K562 (cell line): ENCODE measurements around the gene MOB3B. TPM values are rescaled to one million over a fixed set of nuclear protein-coding genes. Genes with fewer than 3 reads are reported as not detected.

Experiments
- ATAC-seq: fragments of 200-7000 bp; cut with Tn5 transposase; 3 replicates; pipeline ENCODE4 v1.9.1; 2020; ENCODE audit warnings: moderate library complexity
- BruUV-seq: library from RNA; stranded (reverse); fragments of 400-500 nt; replicated peaks from 2 replicates; lab custom pipeline; 2021; lab: Mats Ljungman, UMichigan
- CTCF ChIA-PET: fragments of 300-600 bp; formaldehyde crosslinking; extraction: SDS; loops from one replicate; lab custom pipeline; 2021; ENCODE audit warnings: low intra/inter-chr PET ratio; lab: Yijun Ruan, JAX
- POLR2A ChIA-PET: fragments of 300-600, 350-650 bp; sonication (Branson Sonifier 250); formaldehyde crosslinking; extraction: SDS; loops from one replicate; lab custom pipeline; 2021; ENCODE audit warnings: antibody characterized with exemption, inconsistent platforms; lab: Yijun Ruan, JAX
- DNase-seq, 4 experiments: peaks; one replicate each; pipeline versions ENCODE4 v3.0.0 to v3.0.0-alpha.2; 2011 to 2018; ENCODE audit warnings: low spot score in 3 of 4, mixed read lengths in 3 of 4; ENCODE audit errors: extremely low read depth in 1 of 4
- FAIRE-seq: peaks from 2 replicates; lab custom pipeline; 2011; peaks lifted over from hg19 to GRCh38; lab: Jason Lieb, UNC
- H2AFZ ChIP-seq: 2 replicates; pipeline ENCODE4 v1.6.0; 2011; ENCODE audit warnings: low read depth, low read length, control low read depth, inconsistent platforms
- H3K27ac ChIP-seq: fragments of 200-600 bp; 3 replicates; pipeline ENCODE4 v1.8.0; 2011; ENCODE audit warnings: low read depth, mild to moderate bottlenecking, control low read depth, inconsistent platforms, low read length, moderate library complexity, mixed read lengths; ENCODE audit errors: extremely low read depth
- H3K27me3 ChIP-seq, 2 experiments: fragments of 300-600 bp in 1 of 2; 2 replicates in 1 of 2; 3 replicates in 1 of 2; pipeline versions ENCODE4 v1.6.0 to v1.8.0; 2011; ENCODE audit warnings: inconsistent platforms in 2 of 2, low read length in 2 of 2, mild to moderate bottlenecking in 1 of 2, mixed read lengths in 1 of 2, moderate library complexity in 1 of 2; ENCODE audit not compliant: control insufficient read depth in 2 of 2, insufficient read depth in 2 of 2
- H3K36me3 ChIP-seq: fragments of 300-600 bp; 3 replicates; pipeline ENCODE4 v1.8.0; 2011; ENCODE audit warnings: mild to moderate bottlenecking, low read length, inconsistent platforms; ENCODE audit not compliant: control insufficient read depth, insufficient read depth
- H3K4me1 ChIP-seq, 2 experiments: fragments of 200-600 bp in 1 of 2; replicated peaks in 1 of 2; 2 replicates in 1 of 2; 3 replicates in 1 of 2; pipeline versions ENCODE4 v1.5.1 to v1.8.0; 2011; ENCODE audit warnings: inconsistent platforms in 2 of 2, low read length in 2 of 2, mild to moderate bottlenecking in 1 of 2, mixed read lengths in 1 of 2, moderate library complexity in 1 of 2; ENCODE audit not compliant: control insufficient read depth in 2 of 2, insufficient read depth in 2 of 2
- H3K4me2 ChIP-seq: 2 replicates; pipeline ENCODE4 v1.6.1; 2011; ENCODE audit warnings: low read length, control low read depth, inconsistent platforms, mixed read lengths; ENCODE audit not compliant: insufficient read depth
- H3K4me3 ChIP-seq: fragments of 200-600 bp; sonication (generic), shearing (Covaris generic); 2 replicates; pipeline ENCODE4 v1.5.1; 2016; ENCODE audit warnings: control low read depth, inconsistent platforms
- H3K79me2 ChIP-seq: fragments of 200-600 bp; 3 replicates; pipeline ENCODE4 v1.8.0; 2011; ENCODE audit warnings: low read length, inconsistent platforms; ENCODE audit not compliant: control insufficient read depth, insufficient read depth
- H3K9ac ChIP-seq, 2 experiments: 2 replicates each; pipeline versions ENCODE4 v1.6.0 to v1.6.1; 2011; ENCODE audit warnings: low read depth in 2 of 2, low read length in 2 of 2, control low read depth in 1 of 2, inconsistent platforms in 1 of 2, mild to moderate bottlenecking in 1 of 2, mixed read lengths in 1 of 2; ENCODE audit not compliant: insufficient read depth in 1 of 2
- H3K9me1 ChIP-seq: one replicate; pipeline ENCODE4 v1.6.0; 2011; ENCODE audit warnings: inconsistent platforms, mild to moderate bottlenecking, low read length, moderate library complexity; ENCODE audit not compliant: control insufficient read depth, insufficient read depth
- H3K9me3 ChIP-seq: replicated peaks from 2 replicates; pipeline ENCODE4 v1.5.1; 2011; ENCODE audit warnings: low read depth, low read length, inconsistent platforms; ENCODE audit not compliant: control insufficient read depth, insufficient read depth
- H4K20me1 ChIP-seq: replicated peaks from 2 replicates; pipeline ENCODE4 v1.6.1; 2011; ENCODE audit warnings: low read length, inconsistent platforms, mixed read lengths; ENCODE audit not compliant: control insufficient read depth, insufficient read depth
- BRCA1 ChIP-seq, 2 experiments: fragments of 450-650 bp in 1 of 2; sonication (generic) in 1 of 2; formaldehyde crosslinking in 1 of 2; IDR thresholded peaks; 2 replicates each; pipeline versions ENCODE4 v1.5.0 to v1.6.1; 2017 to 2020; ENCODE audit warnings: mild to moderate bottlenecking in 1 of 2, missing genetic modification reagents in 1 of 2
- CBFB ChIP-seq: sonication (generic); formaldehyde crosslinking; IDR thresholded peaks from 2 replicates; pipeline ENCODE4 v1.4.0; 2020; ENCODE audit warnings: mild to moderate bottlenecking, missing genetic modification reagents
- FOXJ3 ChIP-seq: sonication (generic); formaldehyde crosslinking; IDR thresholded peaks from 2 replicates; pipeline ENCODE4 v1.4.0; 2020; ENCODE audit warnings: mild to moderate bottlenecking, missing genetic modification reagents
- GABPB2 ChIP-seq: fragments of 250-450 bp; sonication (Bioruptor Pico); conservative IDR thresholded peaks from 2 replicates; pipeline ENCODE4 v1.5.1; 2021; ENCODE audit warnings: mild to moderate bottlenecking
- TAF7 ChIP-seq: fragments of 450-650 bp; IDR thresholded peaks from 2 replicates; pipeline ENCODE4 v1.6.1; 2016; ENCODE audit warnings: missing genetic modification characterization, missing compliant biosample characterization
- ZBTB8A ChIP-seq: fragments of 450-650 bp; IDR thresholded peaks from 2 replicates; pipeline ENCODE4 v1.6.1; 2018; ENCODE audit warnings: mild to moderate bottlenecking, moderate library complexity; ENCODE audit not compliant: partially characterized antibody
- ZNF184 ChIP-seq: sonication (generic); formaldehyde crosslinking; IDR thresholded peaks from 2 replicates; pipeline ENCODE4 v1.5.0; 2020; ENCODE audit warnings: missing genetic modification reagents
- WGBS: fragments of 100-300 bp; shearing (Covaris generic); methylation state at CpG from one replicate; pipeline ENCODE4 v1.1.6; 2016; ENCODE audit warnings: low coverage, mixed read lengths; ENCODE audit not compliant: insufficient coverage; ENCODE audit errors: missing lambda C conversion rate; 5-methylcytosine and 5-hydroxymethylcytosine counted together
- in situ Hi-C: fragments of 300-500 bp; cut with MboI; formaldehyde crosslinking; loops from 4 replicates; pipeline ENCODE4 v1.15.0; 2018; ENCODE audit warnings: inconsistent platforms, mixed read lengths
- intact Hi-C: fragments of 100-400 bp; cut with micrococcal nuclease; formaldehyde crosslinking; loops from 2 replicates; pipeline ENCODE4 v1.14.2; 2022
- polyA plus RNA-seq, 8 experiments: library from polyadenylated mRNA; depleted of rRNA in 4 of 8; stranded (reverse) in 5 of 8; unstranded in 3 of 8; fragments of >200 nt; fragmentation: Nextera tagmentation in 2 of 8; fragmentation: Illumina TruSeq in 1 of 8; extraction: Ambion mirVana in 2 of 8; extraction: Trizol in 1 of 8; gene quantifications; 2 replicates each; pipeline versions ENCODE4 v1.2.1 to v1.2.3, GENCODE V29; 2011 to 2014; ENCODE audit warnings: inconsistent platforms in 1 of 8, missing spikeins in 1 of 8
- total RNA-seq, 7 experiments: library from RNA; depleted of rRNA in 6 of 7; stranded (reverse); fragments of >200 nt in 6 of 7; fragmentation: Illumina TruSeq in 2 of 7; extraction: Trizol in 2 of 7; gene quantifications; 2 replicates each; pipeline versions ENCODE4 v1.2.1 to v1.2.3, GENCODE V29; 2011 to 2021; ENCODE audit warnings: low replicate concordance in 1 of 7
- TF ChIP-seq, protein P1 (sequence below): sonication (generic); formaldehyde crosslinking; IDR thresholded peaks from 2 replicates; pipeline ENCODE4 v1.8.1; 2023; ENCODE audit warnings: mild to moderate bottlenecking, missing genetic modification reagents
- TF ChIP-seq, protein P2 (sequence below): sonication (generic); formaldehyde crosslinking; IDR thresholded peaks from 2 replicates; pipeline ENCODE4 v1.4.0; 2020; ENCODE audit warnings: mild to moderate bottlenecking, missing genetic modification reagents

The MOB3B gene
- total and polyA plus RNA-seq, 9 of the 15 experiments (the other 6 are each of a cell fraction or from before 2014, with no cell fraction given), result 3.6 to 12.8 (median 7.2) TPM

DNA sequence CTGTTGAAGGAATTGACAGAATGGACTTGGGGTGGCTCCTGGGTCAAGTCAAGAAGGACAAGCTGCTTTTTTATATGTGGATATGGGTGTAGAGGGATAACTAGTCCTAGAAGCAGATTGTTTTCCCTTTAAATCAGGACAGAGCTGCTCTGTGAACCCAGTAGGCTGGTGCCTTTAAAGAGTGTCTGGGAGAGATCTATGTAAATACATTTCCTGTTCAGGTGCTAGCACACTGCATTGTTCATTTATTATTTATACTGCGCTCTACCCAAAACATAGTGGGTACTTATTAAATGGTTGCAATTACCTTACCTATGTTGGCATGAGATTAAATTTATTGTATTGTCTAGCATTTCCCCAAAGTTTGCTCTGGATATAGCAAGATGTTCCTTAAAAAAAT is 146.1 kb downstream of the MOB3B start:
- Histone ChIP-seq H3K9ac (no peak overlapping the region), H3K79me2 (no peaks in the 10 kb centered on the region), H3K4me3 (no peak overlapping the region), H2AFZ (no peak overlapping the region)
- 100% methylated on average over 1 of the region's 1 CpG for WGBS
- intact Hi-C loops, result no loop called here
- TF ChIP-seq GABPB2 (no peak), ZBTB8A (no peak)
- TF ChIP-seq, protein P1, sequence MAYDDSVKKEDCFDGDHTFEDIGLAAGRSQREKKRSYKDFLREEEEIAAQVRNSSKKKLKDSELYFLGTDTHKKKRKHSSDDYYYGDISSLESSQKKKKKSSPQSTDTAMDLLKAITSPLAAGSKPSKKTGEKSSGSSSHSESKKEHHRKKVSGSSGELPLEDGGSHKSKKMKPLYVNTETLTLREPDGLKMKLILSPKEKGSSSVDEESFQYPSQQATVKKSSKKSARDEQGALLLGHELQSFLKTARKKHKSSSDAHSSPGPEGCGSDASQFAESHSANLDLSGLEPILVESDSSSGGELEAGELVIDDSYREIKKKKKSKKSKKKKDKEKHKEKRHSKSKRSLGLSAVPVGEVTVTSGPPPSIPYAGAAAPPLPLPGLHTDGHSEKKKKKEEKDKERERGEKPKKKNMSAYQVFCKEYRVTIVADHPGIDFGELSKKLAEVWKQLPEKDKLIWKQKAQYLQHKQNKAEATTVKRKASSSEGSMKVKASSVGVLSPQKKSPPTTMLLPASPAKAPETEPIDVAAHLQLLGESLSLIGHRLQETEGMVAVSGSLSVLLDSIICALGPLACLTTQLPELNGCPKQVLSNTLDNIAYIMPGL (CRISPR knock-in tag), result no peak
- TF ChIP-seq, all 486 proteins: peak for 0
- in situ Hi-C loops, result no loop called here
- no peak for ATAC-seq
- DNase-seq, result no peak
- Histone ChIP-seq H3K9me3 (no peaks in the 10 kb centered on the region), H3K4me1 (no peaks in the 10 kb centered on the region; a peak in 1 of 5 replicates), H3K9me1 (no peaks in the 10 kb centered on the region), H3K4me2 (no peak overlapping the region), H3K36me3 (no peaks in the 10 kb centered on the region), H4K20me1 (no peaks in the 10 kb centered on the region), H3K27me3 (no peaks in the 10 kb centered on the region), H3K27ac (no peak overlapping the region)
- no TSS peak for BruUV-seq
- FAIRE-seq, result no peak
- POLR2A ChIA-PET, result no interaction called here
- CTCF ChIA-PET, result no interaction called here

DNA sequence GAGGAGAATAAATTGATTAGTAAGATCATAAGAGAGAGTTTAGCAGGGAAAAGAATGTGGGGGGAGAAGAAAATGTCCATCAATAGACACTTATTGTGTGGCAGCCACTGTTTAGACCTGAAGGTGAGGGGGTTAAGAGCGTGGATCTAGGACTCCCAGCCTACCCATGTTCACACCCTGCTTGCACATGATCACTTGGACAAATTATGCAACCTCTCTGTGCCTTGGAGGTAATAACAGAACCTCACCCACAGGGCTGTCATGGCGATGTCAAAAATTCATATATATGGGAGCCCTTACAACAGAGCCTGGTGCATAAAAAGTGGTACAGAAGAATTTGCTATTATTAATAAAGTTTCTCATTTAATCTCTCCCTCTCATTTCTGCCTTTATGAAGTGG is 146.6 kb downstream of the MOB3B start:
- ChIA-PET CTCF (no interaction called here), POLR2A (no interaction called here)
- BruUV-seq, result no TSS peak
- in situ Hi-C loops (no loop called here), intact Hi-C loops (no loop called here)
- no peaks in the 10 kb centered on the region for H3K9me1 ChIP-seq
- H3K79me2 ChIP-seq, result no peaks in the 10 kb centered on the region
- H3K4me2 ChIP-seq, result no peak overlapping the region
- TF ChIP-seq, protein P2, sequence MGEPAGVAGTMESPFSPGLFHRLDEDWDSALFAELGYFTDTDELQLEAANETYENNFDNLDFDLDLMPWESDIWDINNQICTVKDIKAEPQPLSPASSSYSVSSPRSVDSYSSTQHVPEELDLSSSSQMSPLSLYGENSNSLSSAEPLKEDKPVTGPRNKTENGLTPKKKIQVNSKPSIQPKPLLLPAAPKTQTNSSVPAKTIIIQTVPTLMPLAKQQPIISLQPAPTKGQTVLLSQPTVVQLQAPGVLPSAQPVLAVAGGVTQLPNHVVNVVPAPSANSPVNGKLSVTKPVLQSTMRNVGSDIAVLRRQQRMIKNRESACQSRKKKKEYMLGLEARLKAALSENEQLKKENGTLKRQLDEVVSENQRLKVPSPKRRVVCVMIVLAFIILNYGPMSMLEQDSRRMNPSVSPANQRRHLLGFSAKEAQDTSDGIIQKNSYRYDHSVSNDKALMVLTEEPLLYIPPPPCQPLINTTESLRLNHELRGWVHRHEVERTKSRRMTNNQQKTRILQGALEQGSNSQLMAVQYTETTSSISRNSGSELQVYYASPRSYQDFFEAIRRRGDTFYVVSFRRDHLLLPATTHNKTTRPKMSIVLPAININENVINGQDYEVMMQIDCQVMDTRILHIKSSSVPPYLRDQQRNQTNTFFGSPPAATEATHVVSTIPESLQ, result no peak
- no peak for TF ChIP-seq ZNF184 (CRISPR knock-in tag)
- TF ChIP-seq BRCA1 (IDR thresholded peaks at IDR 0.05), result no peak
- no peak for TF ChIP-seq BRCA1 (CRISPR knock-in tag; IDR thresholded peaks at IDR 0.05)
- no peak for TF ChIP-seq CBFB (CRISPR knock-in tag)
- no peak for TF ChIP-seq FOXJ3
- no peak for TF ChIP-seq TAF7 (tag)
- no peak overlapping the region for H2AFZ ChIP-seq
- 100% methylated on average over 1 of the region's 2 CpGs for WGBS
- H3K27ac ChIP-seq, result no peak overlapping the region
- FAIRE-seq (no peak), ATAC-seq (no peak), DNase-seq (no peak)
- H3K36me3 ChIP-seq, result no peaks in the 10 kb centered on the region
- no peaks in the 10 kb centered on the region for H3K9me3 ChIP-seq
- no peaks in the 10 kb centered on the region; a peak in 1 of 5 replicates for H3K4me1 ChIP-seq
- no peak overlapping the region for H3K4me3 ChIP-seq
- H4K20me1 ChIP-seq, result no peaks in the 10 kb centered on the region
- H3K27me3 ChIP-seq, result no peaks in the 10 kb centered on the region
- no peak overlapping the region for H3K9ac ChIP-seq
